Upper lobe of left lung (tissue), 6 donors: Measurements from ENCODE around the gene STIL. TPM values are rescaled to one million over a fixed set of nuclear protein-coding genes. Genes with fewer than 3 reads are reported as not detected.
"Not testable (repeated sequence)": the region's sequence is repeated elsewhere in the genome, so short reads cannot be mapped to it uniquely, and the experiment has no call there.

Source experiments
- ATAC-seq, 2 donors: fragments of 200-7000 bp; cut with Tn5 transposase; one replicate each; pipeline ENCODE4 v1.9.1; 2022; ENCODE audit warnings: mild to moderate bottlenecking in 2 of 2, moderate library complexity in 2 of 2; ENCODE audit not compliant: low FRiP score in 2 of 2
- DNase-seq, 2 donors: peaks; one replicate each; pipeline ENCODE4 v3.0.0-alpha.2; 2019 to 2020
- H3K27ac ChIP-seq, 4 donors: fragments of 200-600 bp; sonication (generic); one replicate each; pipeline ENCODE4 v1.5.1; 2016 to 2019
- H3K27me3 ChIP-seq, 4 donors: fragments of 200-600 bp; sonication (generic); one replicate each; pipeline ENCODE4 v1.5.1; 2017 to 2019
- H3K36me3 ChIP-seq, 4 donors: fragments of 200-600 bp; sonication (generic); one replicate each; pipeline ENCODE4 v1.5.1; 2016 to 2019
- H3K4me1 ChIP-seq, 4 donors: fragments of 200-600 bp; sonication (generic); one replicate each; pipeline ENCODE4 v1.5.1; 2018 to 2019
- H3K4me3 ChIP-seq, 4 donors: fragments of 200-600 bp; sonication (generic); one replicate each; pipeline ENCODE4 v1.5.1; 2017 to 2019; ENCODE audit warnings: mild to moderate bottlenecking in 2 of 4, moderate library complexity in 1 of 4
- H3K9me3 ChIP-seq, 4 donors: fragments of 200-600 bp; sonication (generic); one replicate each; pipeline ENCODE4 v1.5.1; 2018 to 2019
- EP300 ChIP-seq, 4 donors: sonication (generic); formaldehyde crosslinking; IDR thresholded peaks; one replicate each; pipeline ENCODE4 v1.5.1; 2017; ENCODE audit warnings: antibody characterized with exemption in 4 of 4, control low read depth in 2 of 4
- POLR2A ChIP-seq, 4 donors: fragments of 450-650 bp; IDR thresholded peaks; one replicate each; pipeline ENCODE4 v1.5.1; 2016 to 2017; ENCODE audit warnings: antibody characterized with exemption in 4 of 4, mild to moderate bottlenecking in 2 of 4
- POLR2AphosphoS5 ChIP-seq, 2 donors: sonication (generic); formaldehyde crosslinking; IDR thresholded peaks; one replicate each; pipeline ENCODE4 v1.5.1; 2017; ENCODE audit warnings: antibody characterized with exemption in 2 of 2
- WGBS, 2 donors: methylation state at CpG; one replicate each; pipeline ENCODE4 v1.1.5; 2017 to 2018; 5-methylcytosine and 5-hydroxymethylcytosine counted together
- total RNA-seq, 6 donors: library from RNA; depleted of rRNA in 4 of 6; stranded (reverse); fragments of >200 nt in 4 of 6; gene quantifications; one replicate each; pipeline versions ENCODE4 v1.1.0 to v1.2.1, GENCODE V29; 2016 to 2021
- TF ChIP-seq, protein P1 (sequence below), 6 experiments: fragments of 450-650 bp in 4 of 6; fragments of 200-600 bp in 2 of 6; sonication (generic) in 2 of 6; IDR thresholded peaks; one replicate each; pipeline ENCODE4 v1.5.1; 2016 to 2019; ENCODE audit warnings: antibody characterized with exemption in 6 of 6
- donor health status: DM: no; HTN: no; CAD: no; lungs with moderate emphysema.
- donor health status: DM: no; HTN: yes; CAD: no; lungs with severe emphysema.

Gene STIL
- total RNA-seq, 6 donors from 2014 or later, result 1.1 to 7.0 (median 2.9) TPM

- Histone ChIP-seq H3K27me3 (no peaks in the 10 kb centered on the region), H3K9me3 (no peaks in the 10 kb centered on the region), H3K4me3 (no peak overlapping the region), H3K27ac (no peak overlapping the region), H3K4me1 (peaks cover 0 to 4% (median 0%) of the 10 kb centered on the region in 4 donors), H3K36me3 (peaks cover 0 to 5% (median 1%) of the 10 kb centered on the region in 4 donors)
- no peak for DNase-seq
- TF ChIP-seq, protein P1, sequence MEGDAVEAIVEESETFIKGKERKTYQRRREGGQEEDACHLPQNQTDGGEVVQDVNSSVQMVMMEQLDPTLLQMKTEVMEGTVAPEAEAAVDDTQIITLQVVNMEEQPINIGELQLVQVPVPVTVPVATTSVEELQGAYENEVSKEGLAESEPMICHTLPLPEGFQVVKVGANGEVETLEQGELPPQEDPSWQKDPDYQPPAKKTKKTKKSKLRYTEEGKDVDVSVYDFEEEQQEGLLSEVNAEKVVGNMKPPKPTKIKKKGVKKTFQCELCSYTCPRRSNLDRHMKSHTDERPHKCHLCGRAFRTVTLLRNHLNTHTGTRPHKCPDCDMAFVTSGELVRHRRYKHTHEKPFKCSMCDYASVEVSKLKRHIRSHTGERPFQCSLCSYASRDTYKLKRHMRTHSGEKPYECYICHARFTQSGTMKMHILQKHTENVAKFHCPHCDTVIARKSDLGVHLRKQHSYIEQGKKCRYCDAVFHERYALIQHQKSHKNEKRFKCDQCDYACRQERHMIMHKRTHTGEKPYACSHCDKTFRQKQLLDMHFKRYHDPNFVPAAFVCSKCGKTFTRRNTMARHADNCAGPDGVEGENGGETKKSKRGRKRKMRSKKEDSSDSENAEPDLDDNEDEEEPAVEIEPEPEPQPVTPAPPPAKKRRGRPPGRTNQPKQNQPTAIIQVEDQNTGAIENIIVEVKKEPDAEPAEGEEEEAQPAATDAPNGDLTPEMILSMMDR (IDR thresholded peaks at IDR 0.05), result no peak
- no peak for TF ChIP-seq POLR2AphosphoS5 (IDR thresholded peaks at IDR 0.05)
- no peak for TF ChIP-seq EP300 (IDR thresholded peaks at IDR 0.05)
- TF ChIP-seq POLR2A (IDR thresholded peaks at IDR 0.05), result no peak
- WGBS, 2 donors, result 94 to 96% methylated on average over 1 of the region's 1 CpG
- ATAC-seq, result no peak
Observed at GRCh38 chr1:47348246-47348645, 34.3 kb upstream of the STIL start.

- Histone ChIP-seq H3K27ac (no peak overlapping the region), H3K36me3 (peaks cover 0 to 5% (median 1%) of the 10 kb centered on the region in 4 donors), H3K4me1 (peaks cover 0 to 4% (median 0%) of the 10 kb centered on the region in 4 donors), H3K9me3 (no peaks in the 10 kb centered on the region), H3K4me3 (no peak overlapping the region), H3K27me3 (no peaks in the 10 kb centered on the region)
- ATAC-seq (no peak), DNase-seq (no peak)
- TF ChIP-seq, protein P1 (IDR thresholded peaks at IDR 0.05), result no peak
- no peak for TF ChIP-seq POLR2AphosphoS5 (IDR thresholded peaks at IDR 0.05)
- TF ChIP-seq POLR2A (IDR thresholded peaks at IDR 0.05), result no peak
- TF ChIP-seq EP300 (IDR thresholded peaks at IDR 0.05), result no peak
- WGBS, 2 donors, result 95% methylated on average over 9 of the region's 9 CpGs
Observed at GRCh38 chr1:47347735-47348134, 33.8 kb upstream of the STIL start.

DNA sequence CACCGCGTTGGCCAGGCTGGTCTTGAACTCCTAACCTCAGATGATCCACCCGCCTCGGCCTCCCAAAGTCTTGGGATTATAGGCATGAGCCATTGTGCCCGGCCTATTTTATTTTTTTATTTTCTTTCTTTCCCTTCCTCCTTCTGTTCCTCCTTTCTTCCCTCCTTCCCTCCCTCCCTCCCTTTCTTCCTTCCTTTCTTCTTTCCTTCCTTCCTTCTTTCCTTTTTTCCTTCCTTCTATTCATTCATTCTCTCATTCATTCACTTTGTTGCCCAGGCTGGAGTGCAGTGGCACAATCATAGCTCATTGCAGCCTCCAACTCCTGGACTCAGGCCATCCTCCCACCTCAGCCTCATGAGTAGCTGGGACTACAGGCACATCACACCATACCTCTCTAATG lies 33.0 kb upstream of the STIL start:
- not testable (repeated sequence) for DNase-seq, H3K36me3 ChIP-seq, H3K27me3 ChIP-seq, H3K4me1 ChIP-seq, ATAC-seq, H3K27ac ChIP-seq, H3K4me3 ChIP-seq, H3K9me3 ChIP-seq
- 97 to 100% methylated on average over 5 of the region's 5 CpGs for WGBS, 2 donors

DNA sequence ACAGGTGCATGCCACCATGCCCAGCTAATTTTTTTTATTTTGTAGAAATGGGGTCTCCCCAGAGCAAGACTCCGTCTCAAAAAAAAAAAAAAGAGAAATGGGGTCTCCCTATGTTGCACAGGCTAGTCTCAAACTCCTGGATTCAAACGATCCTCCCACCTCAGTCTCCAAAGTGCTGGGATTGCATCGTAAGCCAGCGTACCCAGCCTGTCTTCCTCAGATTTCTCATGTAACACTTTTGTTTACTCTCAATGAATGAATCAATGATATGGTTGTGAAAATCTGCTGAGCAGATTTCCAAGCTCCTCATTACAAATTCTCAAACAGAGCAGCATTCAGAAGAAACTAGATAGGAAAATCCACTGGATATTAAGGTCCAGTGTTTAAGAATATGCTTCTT lies 26.3 kb upstream of the STIL start:
- no peaks in the 10 kb centered on the region for H3K27me3 ChIP-seq
- WGBS, 2 donors, result 71 to 97% methylated on average over 4 of the region's 4 CpGs
- DNase-seq, result no peak
- H3K4me1 ChIP-seq, result peaks cover 6 to 20% (median 13%) of the 10 kb centered on the region in 4 donors
- no peaks in the 10 kb centered on the region for H3K36me3 ChIP-seq
- no peak overlapping the region for H3K27ac ChIP-seq
- TF ChIP-seq POLR2A (IDR thresholded peaks at IDR 0.05) (no peak), EP300 (IDR thresholded peaks at IDR 0.05) (no peak)
- no peak for ATAC-seq
- no peaks in the 10 kb centered on the region for H3K9me3 ChIP-seq
- no peak overlapping the region for H3K4me3 ChIP-seq

GRCh38 chr1:47338249-47339077 lies 24.5 kb upstream of the STIL start:
- no peaks in the 10 kb centered on the region for H3K27me3 ChIP-seq
- H3K4me3 ChIP-seq, result no peak overlapping the region
- TF ChIP-seq, protein P1 (IDR thresholded peaks at IDR 0.05), result no peak
- no peak for TF ChIP-seq POLR2A (IDR thresholded peaks at IDR 0.05)
- no peak for TF ChIP-seq POLR2AphosphoS5 (IDR thresholded peaks at IDR 0.05)
- TF ChIP-seq EP300 (IDR thresholded peaks at IDR 0.05), result no peak
- ATAC-seq (no peak), DNase-seq (no peak)
- H3K27ac ChIP-seq, result no peak overlapping the region
- no peaks in the 10 kb centered on the region for H3K36me3 ChIP-seq
- no peaks in the 10 kb centered on the region for H3K9me3 ChIP-seq
- peaks cover 13 to 25% (median 19%) of the 10 kb centered on the region in 4 donors for H3K4me1 ChIP-seq

- TF ChIP-seq, protein P1 (IDR thresholded peaks at IDR 0.05), result no peak
- no peak for TF ChIP-seq POLR2A (IDR thresholded peaks at IDR 0.05)
- no peak for TF ChIP-seq EP300 (IDR thresholded peaks at IDR 0.05)
- no peak for TF ChIP-seq POLR2AphosphoS5 (IDR thresholded peaks at IDR 0.05)
- no peak for ATAC-seq
- 87 to 93% methylated on average over 6 of the region's 6 CpGs for WGBS, 2 donors
- Histone ChIP-seq H3K36me3 (no peaks in the 10 kb centered on the region), H3K27ac (no peak overlapping the region), H3K9me3 (no peaks in the 10 kb centered on the region), H3K27me3 (no peaks in the 10 kb centered on the region), H3K4me3 (no peak overlapping the region), H3K4me1 (peaks cover 22 to 35% (median 27%) of the 10 kb centered on the region in 4 donors)
- no peak for DNase-seq
Observed at GRCh38 chr1:47337350-47337749, 23.4 kb upstream of the STIL start.
